ENCODE results near the gene RILPL2. TPM values are rescaled to one million over a fixed set of nuclear protein-coding genes. Genes with fewer than 3 reads are reported as not detected.

RILPL2 gene
- total and polyA plus RNA-seq, 12 donors = 1.1 to 6.6 (median 4.3) TPM

GRCh38 chr12:123475246-123475703 lies 38.8 kb upstream of the RILPL2 start:
- intact Hi-C loops (cut with DNase I) = no loop called here
- peaks cover 10 to 14% of the 10 kb centered on the region in 2 donors for H3K4me1 ChIP-seq (replicated peaks in 1 of 2)
- no peaks in the 10 kb centered on the region for H3K9me3 ChIP-seq (replicated peaks in 1 of 3)
- WGBS, 4 donors = 89 to 95% (median 91%) methylated on average over 15 of the region's 15 CpGs
- DNase-seq = no peak
- no peak overlapping the region for H3K4me3 ChIP-seq
- TF ChIP-seq POLR2A (IDR thresholded peaks at IDR 0.05) = no peak
- TF ChIP-seq CTCF (IDR thresholded peaks at IDR 0.05) = no peak
- no peaks in the 10 kb centered on the region for H3K27me3 ChIP-seq
- H3K36me3 ChIP-seq (replicated peaks in 1 of 2) = peaks cover 0 to 34% of the 10 kb centered on the region in 2 donors
- no peak overlapping the region for H3K27ac ChIP-seq

GRCh38 chr12:123474485-123475245 lies 38.2 kb upstream of the RILPL2 start:
- Histone ChIP-seq H3K27me3 (no peaks in the 10 kb centered on the region), H3K4me1 (replicated peaks in 1 of 2) (peaks cover 10 to 14% of the 10 kb centered on the region in 2 donors), H3K36me3 (replicated peaks in 1 of 2) (peaks cover 0 to 37% of the 10 kb centered on the region in 2 donors), H3K27ac (no peak overlapping the region), H3K9me3 (replicated peaks in 1 of 3) (no peaks in the 10 kb centered on the region), H3K4me3 (no peak overlapping the region)
- DNase-seq = no peak
- TF ChIP-seq POLR2A (IDR thresholded peaks at IDR 0.05) (no peak), CTCF (IDR thresholded peaks at IDR 0.05) (no peak)
- intact Hi-C loops (cut with DNase I) = no loop called here
- WGBS, 4 donors = 84 to 88% (median 85%) methylated on average over 13 of the region's 13 CpGs

GRCh38 chr12:123472438-123472849 lies 36.0 kb upstream of the RILPL2 start:
- intact Hi-C loops (cut with DNase I) = no loop called here
- H3K36me3 ChIP-seq (replicated peaks in 1 of 2) = peaks cover 0 to 37% of the 10 kb centered on the region in 2 donors
- 59 to 70% (median 61%) methylated on average over 8 to 12 of the region's 12 CpGs for WGBS, 4 donors

More at GRCh38 chr12:123472438-123472849, 36.0 kb upstream of the RILPL2 start:
- H3K9me3 ChIP-seq (replicated peaks in 1 of 3) = no peaks in the 10 kb centered on the region
- no peak for DNase-seq
- H3K27ac ChIP-seq = no peak overlapping the region
- no peak for TF ChIP-seq POLR2A (IDR thresholded peaks at IDR 0.05)
- TF ChIP-seq CTCF (IDR thresholded peaks at IDR 0.05) = no peak
- H3K4me1 ChIP-seq (replicated peaks in 1 of 2) = peaks cover 0 to under 1% of the 10 kb centered on the region in 2 donors
- H3K27me3 ChIP-seq = no peaks in the 10 kb centered on the region
- H3K4me3 ChIP-seq = no peak overlapping the region
